HG03025 (cell line): Measurements from ENCODE around the gene RERGL.
"Not testable (repeated sequence)": the region's sequence is repeated elsewhere in the genome, so short reads cannot be mapped to it uniquely, and the experiment has no call there.

Source experiments
- ATAC-seq: cut with Tn5 transposase; IDR thresholded peaks from one replicate; pipeline ENCODE4 v1.9.1; 2021; ENCODE audit warnings: mild to moderate bottlenecking, moderate library complexity; ENCODE audit not compliant: unreplicated experiment, low FRiP score

The RERGL gene

GRCh38 chr12:18040060-18040742 is 49.8 kb downstream of the RERGL start:
- ATAC-seq = not testable (repeated sequence)
